T-helper 1 cell treated with Interleukin-12 subunit alpha and Interleukin-12 subunit beta and Interleukin-4 antibody, amounts not matched to agents 30 μg/mL and 1 μg/mL, for 36 hours (primary cell): ENCODE measurements around the gene SSH2.

Source experiments
- H3K27ac Mint-ChIP-seq: one replicate; pipeline ENCODE4 v1.8.0; 2021; ENCODE audit warnings: mild to moderate bottlenecking, mixed read lengths
- H3K27me3 Mint-ChIP-seq: one replicate; pipeline ENCODE4 v1.8.0; 2021; ENCODE audit warnings: low read depth, mixed read lengths
- H3K36me3 Mint-ChIP-seq: one replicate; pipeline ENCODE4 v1.8.0; 2021; ENCODE audit warnings: low read depth, mixed read lengths
- H3K4me1 Mint-ChIP-seq: one replicate; pipeline ENCODE4 v1.8.0; 2021; ENCODE audit warnings: low read depth, mixed read lengths
- H3K4me3 Mint-ChIP-seq: one replicate; pipeline ENCODE4 v1.8.0; 2021; ENCODE audit warnings: mild to moderate bottlenecking, moderate library complexity, mixed read lengths
- H3K9me3 Mint-ChIP-seq: one replicate; pipeline ENCODE4 v1.8.0; 2021; ENCODE audit warnings: mixed read lengths

Gene SSH2

GRCh38 chr17:29844339-29845048 lies 85.5 kb downstream of the SSH2 start:
- no peak overlapping the region for H3K4me3 Mint-ChIP-seq
- H3K27ac Mint-ChIP-seq = no peak overlapping the region

GRCh38 chr17:29840884-29841283 lies 89.1 kb downstream of the SSH2 start:
- no peaks in the 10 kb centered on the region for H3K9me3 Mint-ChIP-seq
- H3K4me1 Mint-ChIP-seq = peaks cover 1% of the 10 kb centered on the region
- H3K27me3 Mint-ChIP-seq = no peaks in the 10 kb centered on the region
- no peak overlapping the region for H3K4me3 Mint-ChIP-seq
- no peaks in the 10 kb centered on the region for H3K36me3 Mint-ChIP-seq
- H3K27ac Mint-ChIP-seq = no peak overlapping the region

More at GRCh38 chr17:29844339-29845048, 85.5 kb downstream of the SSH2 start:
- peaks cover 1% of the 10 kb centered on the region for H3K4me1 Mint-ChIP-seq
- H3K27me3 Mint-ChIP-seq = no peaks in the 10 kb centered on the region
- no peaks in the 10 kb centered on the region for H3K36me3 Mint-ChIP-seq
- no peaks in the 10 kb centered on the region for H3K9me3 Mint-ChIP-seq

- Mint-ChIP-seq H3K4me3 (no peak overlapping the region), H3K27ac (no peak overlapping the region), H3K4me1 (no peaks in the 10 kb centered on the region), H3K9me3 (no peaks in the 10 kb centered on the region), H3K36me3 (no peaks in the 10 kb centered on the region), H3K27me3 (no peaks in the 10 kb centered on the region)
These were observed 90.4 kb downstream of the SSH2 start for GRCh38 chr17:29839656-29840055.

GRCh38 chr17:29838961-29839360 lies 91.1 kb downstream of the SSH2 start:
- H3K36me3 Mint-ChIP-seq = no peaks in the 10 kb centered on the region
- no peaks in the 10 kb centered on the region for H3K27me3 Mint-ChIP-seq
- no peaks in the 10 kb centered on the region for H3K4me1 Mint-ChIP-seq
- no peak overlapping the region for H3K27ac Mint-ChIP-seq
- H3K9me3 Mint-ChIP-seq = no peaks in the 10 kb centered on the region
- no peak overlapping the region for H3K4me3 Mint-ChIP-seq

GRCh38 chr17:29837531-29837930 lies 92.5 kb downstream of the SSH2 start:
- no peaks in the 10 kb centered on the region for H3K4me1 Mint-ChIP-seq
- H3K27ac Mint-ChIP-seq = no peak overlapping the region
- H3K4me3 Mint-ChIP-seq = no peak overlapping the region
- no peaks in the 10 kb centered on the region for H3K27me3 Mint-ChIP-seq
- H3K9me3 Mint-ChIP-seq = no peaks in the 10 kb centered on the region
- no peaks in the 10 kb centered on the region for H3K36me3 Mint-ChIP-seq

- no peaks in the 10 kb centered on the region for H3K9me3 Mint-ChIP-seq
- no peak overlapping the region for H3K27ac Mint-ChIP-seq
- H3K4me3 Mint-ChIP-seq = no peak overlapping the region
- no peaks in the 10 kb centered on the region for H3K27me3 Mint-ChIP-seq
- no peaks in the 10 kb centered on the region for H3K36me3 Mint-ChIP-seq
- H3K4me1 Mint-ChIP-seq = no peaks in the 10 kb centered on the region
These were observed 93.4 kb downstream of the SSH2 start for GRCh38 chr17:29836643-29837042.

- Mint-ChIP-seq H3K36me3 (no peaks in the 10 kb centered on the region), H3K27ac (no peak overlapping the region), H3K4me1 (peaks cover under 1% of the 10 kb centered on the region)
These were observed 94.3 kb downstream of the SSH2 start for GRCh38 chr17:29835435-29836351.

GRCh38 chr17:29833801-29834200 lies 96.2 kb downstream of the SSH2 start:
- no peak overlapping the region for H3K27ac Mint-ChIP-seq
- no peaks in the 10 kb centered on the region for H3K9me3 Mint-ChIP-seq
- H3K4me3 Mint-ChIP-seq = no peak overlapping the region
- H3K27me3 Mint-ChIP-seq = no peaks in the 10 kb centered on the region
- H3K36me3 Mint-ChIP-seq = no peaks in the 10 kb centered on the region
- peaks cover 11% of the 10 kb centered on the region for H3K4me1 Mint-ChIP-seq

More at GRCh38 chr17:29835435-29836351, 94.3 kb downstream of the SSH2 start:
- Mint-ChIP-seq H3K4me3 (no peak overlapping the region), H3K27me3 (no peaks in the 10 kb centered on the region), H3K9me3 (no peaks in the 10 kb centered on the region)

- H3K27ac Mint-ChIP-seq = peak overlapping the region; percentile 38
- no peak overlapping the region for H3K4me3 Mint-ChIP-seq
- peaks cover 16% of the 10 kb centered on the region for H3K4me1 Mint-ChIP-seq
- H3K9me3 Mint-ChIP-seq = no peaks in the 10 kb centered on the region
- no peaks in the 10 kb centered on the region for H3K27me3 Mint-ChIP-seq
- H3K36me3 Mint-ChIP-seq = peaks cover 2% of the 10 kb centered on the region
These were observed 101.2 kb downstream of the SSH2 start for GRCh38 chr17:29828676-29829284.

GRCh38 chr17:29827179-29827578 lies 102.8 kb downstream of the SSH2 start:
- H3K4me1 Mint-ChIP-seq = peaks cover 16% of the 10 kb centered on the region
- H3K9me3 Mint-ChIP-seq = no peaks in the 10 kb centered on the region
- no peak overlapping the region for H3K27ac Mint-ChIP-seq
- no peaks in the 10 kb centered on the region for H3K27me3 Mint-ChIP-seq
- peaks cover 2% of the 10 kb centered on the region for H3K36me3 Mint-ChIP-seq
- H3K4me3 Mint-ChIP-seq = no peak overlapping the region

GRCh38 chr17:29826114-29826692 lies 103.8 kb downstream of the SSH2 start:
- Mint-ChIP-seq H3K27ac (no peak overlapping the region), H3K36me3 (peaks cover 2% of the 10 kb centered on the region), H3K27me3 (no peaks in the 10 kb centered on the region), H3K9me3 (no peaks in the 10 kb centered on the region), H3K4me3 (no peak overlapping the region), H3K4me1 (peaks cover 16% of the 10 kb centered on the region)

- Mint-ChIP-seq H3K27me3 (no peaks in the 10 kb centered on the region), H3K4me1 (peaks cover 15% of the 10 kb centered on the region), H3K4me3 (no peak overlapping the region), H3K36me3 (peaks cover 2% of the 10 kb centered on the region), H3K27ac (no peak overlapping the region), H3K9me3 (no peaks in the 10 kb centered on the region)
These were observed 104.4 kb downstream of the SSH2 start for GRCh38 chr17:29825604-29826003.

GRCh38 chr17:29821897-29822296 lies 108.1 kb downstream of the SSH2 start:
- Mint-ChIP-seq H3K36me3 (peaks cover 2% of the 10 kb centered on the region), H3K27me3 (no peaks in the 10 kb centered on the region), H3K4me1 (peaks cover 4% of the 10 kb centered on the region), H3K9me3 (no peaks in the 10 kb centered on the region), H3K4me3 (no peak overlapping the region), H3K27ac (no peak overlapping the region)

- peaks cover 4% of the 10 kb centered on the region for H3K4me1 Mint-ChIP-seq
- H3K4me3 Mint-ChIP-seq = no peak overlapping the region
- peaks cover 2% of the 10 kb centered on the region for H3K36me3 Mint-ChIP-seq
- no peaks in the 10 kb centered on the region for H3K9me3 Mint-ChIP-seq
- H3K27me3 Mint-ChIP-seq = no peaks in the 10 kb centered on the region
- no peak overlapping the region for H3K27ac Mint-ChIP-seq
These were observed 109.6 kb downstream of the SSH2 start for GRCh38 chr17:29820425-29820824.
